DOHH2 (cell line): Measurements from ENCODE around the gene RTL5.

Experiments
- H3F3A ChIP-seq: fragments of 200-600 bp; sonication (generic), shearing (Covaris generic); 2 replicates; pipeline ENCODE4 v1.6.0; 2016; ENCODE audit warnings: antibody characterized with exemption, mild to moderate bottlenecking; ENCODE audit not compliant: control insufficient read depth, insufficient read depth
- H3K27ac ChIP-seq: fragments of 200-600 bp; sonication (generic); 2 replicates; pipeline ENCODE4 v1.5.1; 2014; ENCODE audit warnings: low read depth, mild to moderate bottlenecking, low read length, moderate library complexity
- H3K27me3 ChIP-seq: fragments of 200-600 bp; sonication (generic); 2 replicates; pipeline ENCODE4 v1.6.1; 2014; ENCODE audit warnings: mild to moderate bottlenecking, low read length, mixed read lengths; ENCODE audit not compliant: control insufficient read depth
- H3K36me3 ChIP-seq: fragments of 200-600 bp; sonication (generic); 2 replicates; pipeline ENCODE4 v1.6.1; 2014; ENCODE audit warnings: mild to moderate bottlenecking, low read length, moderate library complexity, mixed read lengths; ENCODE audit not compliant: control insufficient read depth
- H3K4me1 ChIP-seq: fragments of 200-600 bp; sonication (generic); 2 replicates; pipeline ENCODE4 v1.6.1; 2014; ENCODE audit warnings: mild to moderate bottlenecking, low read length, mixed read lengths; ENCODE audit not compliant: control insufficient read depth
- H3K4me2 ChIP-seq: fragments of 200-600 bp; sonication (generic); 2 replicates; pipeline ENCODE4 v1.6.0; 2014; ENCODE audit warnings: mild to moderate bottlenecking, low read length, moderate library complexity
- H3K4me3 ChIP-seq: fragments of 200-600 bp; sonication (generic); 2 replicates; pipeline ENCODE4 v1.5.1; 2014; ENCODE audit warnings: mild to moderate bottlenecking, low read length, mixed read lengths
- H3K79me2 ChIP-seq: fragments of 200-600 bp; sonication (generic); 2 replicates; pipeline ENCODE4 v1.6.1; 2014; ENCODE audit warnings: mild to moderate bottlenecking, low read length, mixed read lengths; ENCODE audit not compliant: control insufficient read depth
- H3K9me2 ChIP-seq: fragments of 200-600 bp; sonication (generic); replicated peaks from 2 replicates; pipeline ENCODE4 v1.6.1; 2014; ENCODE audit warnings: mild to moderate bottlenecking, low read length, mixed read lengths; ENCODE audit not compliant: control insufficient read depth
- H3K9me3 ChIP-seq: fragments of 200-600 bp; sonication (generic); 2 replicates; pipeline ENCODE4 v1.6.1; 2014; ENCODE audit warnings: antibody characterized with exemption, low read length, mixed read lengths; ENCODE audit not compliant: control insufficient read depth, insufficient read depth
- H4K20me1 ChIP-seq: fragments of 200-600 bp; sonication (generic); 2 replicates; pipeline ENCODE4 v1.6.0; 2014; ENCODE audit warnings: low read depth, mild to moderate bottlenecking, antibody characterized with exemption, low read length, moderate library complexity; ENCODE audit not compliant: control insufficient read depth, insufficient read depth
- CTCF ChIP-seq: fragments of 200-600 bp; sonication (generic); IDR thresholded peaks from one replicate; pipeline ENCODE4 v1.5.1; 2014; ENCODE audit warnings: antibody characterized with exemption, mild to moderate bottlenecking, low read depth, low read length; ENCODE audit not compliant: poor library complexity, severe bottlenecking
- EZH2phosphoT487 ChIP-seq: fragments of 200-600 bp; sonication (generic); IDR thresholded peaks from 2 replicates; pipeline ENCODE4 v1.6.1; 2017; ENCODE audit warnings: borderline replicate concordance, mild to moderate bottlenecking, antibody characterized with exemption, low read length, moderate library complexity, mixed read lengths

Gene RTL5

GRCh38 chrX:72132456-72132855 lies 741 bp upstream of the RTL5 start:
- H4K20me1 ChIP-seq = no peaks in the 10 kb centered on the region
- TF ChIP-seq EZH2phosphoT487 (no peak), CTCF (no peak)
- no peaks in the 10 kb centered on the region for H3K9me2 ChIP-seq
- no peaks in the 10 kb centered on the region for H3K36me3 ChIP-seq
- no peak overlapping the region for H3K27ac ChIP-seq
- no peaks in the 10 kb centered on the region for H3K79me2 ChIP-seq
- no peaks in the 10 kb centered on the region for H3K4me1 ChIP-seq
- no peak overlapping the region for H3K4me3 ChIP-seq
- no peaks in the 10 kb centered on the region for H3F3A ChIP-seq
- no peaks in the 10 kb centered on the region for H3K9me3 ChIP-seq
- H3K27me3 ChIP-seq = peaks cover 8% of the 10 kb centered on the region; the same call in 1 of the 2 replicates
- no peak overlapping the region for H3K4me2 ChIP-seq

- peaks cover 8% of the 10 kb centered on the region; the same call in 1 of the 2 replicates for H3K27me3 ChIP-seq
- H3F3A ChIP-seq = no peaks in the 10 kb centered on the region
- no peaks in the 10 kb centered on the region for H3K4me1 ChIP-seq
- H3K4me2 ChIP-seq = no peak overlapping the region
- no peaks in the 10 kb centered on the region for H3K36me3 ChIP-seq
- no peaks in the 10 kb centered on the region for H4K20me1 ChIP-seq
- H3K27ac ChIP-seq = no peak overlapping the region
- H3K9me2 ChIP-seq = no peaks in the 10 kb centered on the region
- no peak for TF ChIP-seq EZH2phosphoT487
- TF ChIP-seq CTCF = no peak
- H3K9me3 ChIP-seq = no peaks in the 10 kb centered on the region
- H3K4me3 ChIP-seq = no peak overlapping the region
- no peaks in the 10 kb centered on the region for H3K79me2 ChIP-seq
Measured at GRCh38 chrX:72130762-72131250, 909 bp downstream of the RTL5 start.

- Histone ChIP-seq H3K4me2 (no peak overlapping the region), H3K79me2 (no peaks in the 10 kb centered on the region), H3K4me1 (no peaks in the 10 kb centered on the region), H4K20me1 (no peaks in the 10 kb centered on the region), H3K9me2 (no peaks in the 10 kb centered on the region), H3K4me3 (no peak overlapping the region), H3K9me3 (no peaks in the 10 kb centered on the region), H3K36me3 (no peaks in the 10 kb centered on the region), H3F3A (no peaks in the 10 kb centered on the region), H3K27me3 (peaks cover 8% of the 10 kb centered on the region; the same call in 1 of the 2 replicates), H3K27ac (no peak overlapping the region)
- TF ChIP-seq EZH2phosphoT487 = no peak
- no peak for TF ChIP-seq CTCF
Measured at GRCh38 chrX:72130156-72130761, 1.5 kb downstream of the RTL5 start.
